ENCODE results near the gene PARD3B. TPM values are rescaled to one million over a fixed set of nuclear protein-coding genes. Genes with fewer than 3 reads are reported as not detected.

Gene PARD3B
- total and polyA plus RNA-seq, 10 of the 15 experiments (the other 5 are each of a cell fraction or from before 2014, with no cell fraction given), result 0.01 to 0.54 (median 0.07) TPM; not detected in 7

DNA sequence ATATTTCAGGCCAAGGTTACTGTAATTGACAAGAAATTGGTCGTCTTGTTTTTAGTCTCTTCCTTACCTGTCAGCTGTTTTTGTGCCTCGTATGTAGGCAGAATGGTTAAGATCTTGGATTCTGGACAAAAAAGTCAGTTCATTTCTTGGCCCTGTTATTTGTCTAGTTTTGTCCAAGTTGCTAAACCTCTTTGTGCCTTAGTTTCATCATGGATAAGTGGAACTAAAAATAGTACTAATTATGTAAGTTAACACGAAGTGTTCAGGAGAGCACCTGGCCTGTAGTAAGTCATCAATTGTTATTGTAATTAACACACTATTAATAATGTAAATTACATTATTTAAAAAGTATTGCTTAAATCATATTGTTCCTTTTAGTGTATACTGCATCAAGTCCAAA, 148.0 kb downstream of the PARD3B start:
- H3K9ac ChIP-seq (ENCODE audit: control insufficient read depth, insufficient read depth, low read length), result no peak overlapping the region
- H3K4me2 ChIP-seq (ENCODE audit: control insufficient read depth, insufficient read depth), result no peak overlapping the region
- H3K4me3 ChIP-seq, result no peak overlapping the region
- RAD21 ChIA-PET (ENCODE audit: unreplicated experiment), result no interaction called here
- no peaks in the 10 kb centered on the region for H3K9me3 ChIP-seq (replicated peaks; ENCODE audit: control insufficient read depth, insufficient read depth, low read length)
- H3K36me3 ChIP-seq (ENCODE audit: control insufficient read depth in 2 of 2, insufficient read depth in 2 of 2, low read length in 1 of 2), result no peaks in the 10 kb centered on the region
- POLR2A ChIA-PET, result no interaction called here
- intact Hi-C loops (cut with micrococcal nuclease; ENCODE audit: unreplicated experiment) (loop anchor here (2.0 to 5.0 kb wide), 3 partner anchors 431 to 584 kb away; no protein-coding TSS in a partner anchor), in situ Hi-C loops (cut with MboI) (loop anchor here (5.0 kb wide), 1 partner anchor 376 kb away; no protein-coding TSS in a partner anchor)
- WGBS (ENCODE audit: insufficient coverage, insufficient replicate concordance, low lambda C conversion rate, missing lambda C conversion rate), result 0% methylated on average over 3 of the region's 3 CpGs
- no peak overlapping the region for H2AFZ ChIP-seq (ENCODE audit: control insufficient read depth, low read depth, low read length)
- no peaks in the 10 kb centered on the region for H4K20me1 ChIP-seq (ENCODE audit: control insufficient read depth, insufficient read depth)
- no TSS peak for BruUV-seq (replicated peaks)
- H3K79me2 ChIP-seq (ENCODE audit: control insufficient read depth, insufficient read depth, low read length), result no peaks in the 10 kb centered on the region
- FAIRE-seq (no peak), DNase-seq (ENCODE audit: low read depth, low spot score) (no peak), ATAC-seq (no peak)
- no peak overlapping the region for H3K27ac ChIP-seq (ENCODE audit: control insufficient read depth, insufficient read depth)
- no peaks in the 10 kb centered on the region; a peak in 1 of 4 replicates for H3K27me3 ChIP-seq (replicated peaks in 1 of 2; ENCODE audit: control insufficient read depth in 2 of 2, insufficient read depth in 2 of 2, low read length in 1 of 2)
- no peaks in the 10 kb centered on the region for H3K4me1 ChIP-seq (ENCODE audit: control insufficient read depth, insufficient read depth, low read length)
- SMC1A ChIA-PET (ENCODE audit: uncharacterized antibody, unreplicated experiment), result no interaction called here
- CTCF ChIA-PET, result interaction anchor here (1.2 to 1.9 kb wide), 2 partner anchors 8 to 983 kb away, joined by 3 to 5 read pairs; no protein-coding TSS in a partner anchor
- TF ChIP-seq, protein P1, sequence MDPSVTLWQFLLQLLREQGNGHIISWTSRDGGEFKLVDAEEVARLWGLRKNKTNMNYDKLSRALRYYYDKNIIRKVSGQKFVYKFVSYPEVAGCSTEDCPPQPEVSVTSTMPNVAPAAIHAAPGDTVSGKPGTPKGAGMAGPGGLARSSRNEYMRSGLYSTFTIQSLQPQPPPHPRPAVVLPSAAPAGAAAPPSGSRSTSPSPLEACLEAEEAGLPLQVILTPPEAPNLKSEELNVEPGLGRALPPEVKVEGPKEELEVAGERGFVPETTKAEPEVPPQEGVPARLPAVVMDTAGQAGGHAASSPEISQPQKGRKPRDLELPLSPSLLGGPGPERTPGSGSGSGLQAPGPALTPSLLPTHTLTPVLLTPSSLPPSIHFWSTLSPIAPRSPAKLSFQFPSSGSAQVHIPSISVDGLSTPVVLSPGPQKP (IDR thresholded peaks at IDR 0.05; ENCODE audit: low read depth, low read length), result no peak
- TF ChIP-seq NFXL1 (IDR thresholded peaks at IDR 0.05; ENCODE audit: borderline replicate concordance), result no peak
- no peak for TF ChIP-seq NFIC (IDR thresholded peaks at IDR 0.05; ENCODE audit: low read depth, low read length)
- TF ChIP-seq, protein P2, sequence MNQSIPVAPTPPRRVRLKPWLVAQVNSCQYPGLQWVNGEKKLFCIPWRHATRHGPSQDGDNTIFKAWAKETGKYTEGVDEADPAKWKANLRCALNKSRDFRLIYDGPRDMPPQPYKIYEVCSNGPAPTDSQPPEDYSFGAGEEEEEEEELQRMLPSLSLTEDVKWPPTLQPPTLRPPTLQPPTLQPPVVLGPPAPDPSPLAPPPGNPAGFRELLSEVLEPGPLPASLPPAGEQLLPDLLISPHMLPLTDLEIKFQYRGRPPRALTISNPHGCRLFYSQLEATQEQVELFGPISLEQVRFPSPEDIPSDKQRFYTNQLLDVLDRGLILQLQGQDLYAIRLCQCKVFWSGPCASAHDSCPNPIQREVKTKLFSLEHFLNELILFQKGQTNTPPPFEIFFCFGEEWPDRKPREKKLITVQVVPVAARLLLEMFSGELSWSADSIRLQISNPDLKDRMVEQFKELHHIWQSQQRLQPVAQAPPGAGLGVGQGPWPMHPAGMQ (IDR thresholded peaks at IDR 0.05; ENCODE audit: borderline replicate concordance), result no peak
- no peak for TF ChIP-seq EZH2 (IDR thresholded peaks at IDR 0.05; ENCODE audit: borderline replicate concordance, control insufficient read depth, low read depth, low read length)
- TF ChIP-seq CHD2 (IDR thresholded peaks at IDR 0.05; ENCODE audit: borderline replicate concordance, low read depth, low read length), result no peak
- no peak for TF ChIP-seq SRF (IDR thresholded peaks at IDR 0.05; ENCODE audit: low read depth in 2 of 2, low read length in 2 of 2)
- TF ChIP-seq IKZF2 (IDR thresholded peaks at IDR 0.05), result no peak
- TF ChIP-seq, protein P3, sequence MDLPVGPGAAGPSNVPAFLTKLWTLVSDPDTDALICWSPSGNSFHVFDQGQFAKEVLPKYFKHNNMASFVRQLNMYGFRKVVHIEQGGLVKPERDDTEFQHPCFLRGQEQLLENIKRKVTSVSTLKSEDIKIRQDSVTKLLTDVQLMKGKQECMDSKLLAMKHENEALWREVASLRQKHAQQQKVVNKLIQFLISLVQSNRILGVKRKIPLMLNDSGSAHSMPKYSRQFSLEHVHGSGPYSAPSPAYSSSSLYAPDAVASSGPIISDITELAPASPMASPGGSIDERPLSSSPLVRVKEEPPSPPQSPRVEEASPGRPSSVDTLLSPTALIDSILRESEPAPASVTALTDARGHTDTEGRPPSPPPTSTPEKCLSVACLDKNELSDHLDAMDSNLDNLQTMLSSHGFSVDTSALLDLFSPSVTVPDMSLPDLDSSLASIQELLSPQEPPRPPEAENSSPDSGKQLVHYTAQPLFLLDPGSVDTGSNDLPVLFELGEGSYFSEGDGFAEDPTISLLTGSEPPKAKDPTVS (IDR thresholded peaks at IDR 0.05; ENCODE audit: low read depth, low read length), result no peak
- TF ChIP-seq STAT1 (conservative IDR thresholded peaks at IDR 0.05), result no peak
- TF ChIP-seq SMAD1 (IDR thresholded peaks at IDR 0.05; ENCODE audit: low read depth, partially characterized antibody), result no peak
- TF ChIP-seq IRF4 (IDR thresholded peaks at IDR 0.05; ENCODE audit: low read depth, low read length), result no peak
- TF ChIP-seq, protein P4, sequence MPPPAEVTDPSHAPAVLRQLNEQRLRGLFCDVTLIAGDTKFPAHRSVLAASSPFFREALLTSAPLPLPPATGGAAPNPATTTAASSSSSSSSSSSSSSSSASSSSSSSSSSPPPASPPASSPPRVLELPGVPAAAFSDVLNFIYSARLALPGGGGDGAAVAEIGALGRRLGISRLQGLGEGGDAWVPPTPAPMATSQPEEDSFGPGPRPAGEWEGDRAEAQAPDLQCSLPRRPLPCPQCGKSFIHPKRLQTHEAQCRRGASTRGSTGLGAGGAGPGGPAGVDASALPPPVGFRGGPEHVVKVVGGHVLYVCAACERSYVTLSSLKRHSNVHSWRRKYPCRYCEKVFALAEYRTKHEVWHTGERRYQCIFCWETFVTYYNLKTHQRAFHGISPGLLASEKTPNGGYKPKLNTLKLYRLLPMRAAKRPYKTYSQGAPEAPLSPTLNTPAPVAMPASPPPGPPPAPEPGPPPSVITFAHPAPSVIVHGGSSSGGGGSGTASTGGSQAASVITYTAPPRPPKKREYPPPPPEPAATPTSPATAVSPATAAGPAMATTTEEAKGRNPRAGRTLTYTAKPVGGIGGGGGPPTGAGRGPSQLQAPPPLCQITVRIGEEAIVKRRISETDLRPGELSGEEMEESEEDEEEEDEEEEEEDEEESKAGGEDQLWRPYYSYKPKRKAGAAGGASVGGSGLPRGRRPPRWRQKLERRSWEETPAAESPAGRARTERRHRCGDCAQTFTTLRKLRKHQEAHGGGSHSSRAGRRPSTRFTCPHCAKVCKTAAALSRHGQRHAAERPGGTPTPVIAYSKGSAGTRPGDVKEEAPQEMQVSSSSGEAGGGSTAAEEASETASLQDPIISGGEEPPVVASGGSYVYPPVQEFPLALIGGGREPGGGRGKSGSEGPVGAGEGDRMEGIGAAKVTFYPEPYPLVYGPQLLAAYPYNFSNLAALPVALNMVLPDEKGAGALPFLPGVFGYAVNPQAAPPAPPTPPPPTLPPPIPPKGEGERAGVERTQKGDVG (CRISPR knock-in tag; IDR thresholded peaks at IDR 0.05), result no peak
- TF ChIP-seq, protein P5, sequence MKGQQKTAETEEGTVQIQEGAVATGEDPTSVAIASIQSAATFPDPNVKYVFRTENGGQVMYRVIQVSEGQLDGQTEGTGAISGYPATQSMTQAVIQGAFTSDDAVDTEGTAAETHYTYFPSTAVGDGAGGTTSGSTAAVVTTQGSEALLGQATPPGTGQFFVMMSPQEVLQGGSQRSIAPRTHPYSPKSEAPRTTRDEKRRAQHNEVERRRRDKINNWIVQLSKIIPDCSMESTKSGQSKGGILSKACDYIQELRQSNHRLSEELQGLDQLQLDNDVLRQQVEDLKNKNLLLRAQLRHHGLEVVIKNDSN (IDR thresholded peaks at IDR 0.05; ENCODE audit: borderline replicate concordance, extremely low read length, insufficient read depth, low read depth, low read length), result no peak
- TF ChIP-seq TARDBP (IDR thresholded peaks at IDR 0.05; ENCODE audit: borderline replicate concordance), result no peak
- no peak for TF ChIP-seq BACH1 (IDR thresholded peaks at IDR 0.05; ENCODE audit: borderline replicate concordance)
- no peak for TF ChIP-seq HDAC6 (IDR thresholded peaks at IDR 0.05; ENCODE audit: unreplicated experiment)
